ENCODE results near the gene H2AZ2. TPM values are rescaled to one million over a fixed set of nuclear protein-coding genes. Genes with fewer than 3 reads are reported as not detected.

The H2AZ2 gene
- total RNA-seq, 4 donors from 2014 or later: 62.8 to 83.8 (median 70.1) TPM

DNA sequence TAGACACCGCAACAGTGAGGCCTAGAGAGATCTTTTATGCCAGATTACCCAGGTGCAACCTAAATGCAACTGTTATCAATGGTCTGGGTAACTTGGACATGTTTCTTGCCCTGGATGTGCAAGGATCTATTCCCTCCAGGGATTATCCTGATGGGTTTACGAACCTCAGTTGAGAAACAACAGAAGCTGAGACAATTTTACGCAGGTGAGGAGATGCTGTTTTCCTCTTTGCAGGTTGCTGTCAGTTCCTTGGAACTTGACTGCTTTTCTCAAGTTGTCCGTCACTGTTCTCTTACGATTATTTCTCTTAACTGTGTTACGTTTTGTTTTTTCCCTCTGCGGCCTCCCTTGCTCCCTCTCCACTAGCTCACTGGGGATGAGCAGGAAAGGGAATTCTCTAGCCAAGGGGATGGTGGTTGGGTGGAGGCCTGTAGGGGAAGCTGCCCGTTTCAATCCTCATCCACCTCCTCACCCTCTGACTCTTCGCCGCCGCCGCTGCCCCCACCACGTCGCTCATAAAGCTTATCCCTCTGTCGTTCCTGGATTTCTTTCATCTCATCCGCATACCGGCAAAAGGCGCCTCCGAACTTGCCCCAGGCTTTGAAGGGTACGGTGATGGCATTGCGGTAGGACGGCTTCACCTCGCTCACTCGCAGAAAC, 36.2 kb upstream of the H2AZ2 start:
- 14% methylated on average over 24 of the region's 24 CpGs for WGBS, 2 donors
- H3K4me3 ChIP-seq (ENCODE audit: low read depth, poor library complexity, severe bottlenecking): peak overlapping the region; percentile 70
- no peak for DNase-seq (ENCODE audit: low spot score in 2 of 2)
- intact Hi-C loops (cut with DNase I; ENCODE audit: low total_unique reads): no loop called here
- no peak for TF ChIP-seq POLR2A (IDR thresholded peaks at IDR 0.05)
- TF ChIP-seq, protein P1, sequence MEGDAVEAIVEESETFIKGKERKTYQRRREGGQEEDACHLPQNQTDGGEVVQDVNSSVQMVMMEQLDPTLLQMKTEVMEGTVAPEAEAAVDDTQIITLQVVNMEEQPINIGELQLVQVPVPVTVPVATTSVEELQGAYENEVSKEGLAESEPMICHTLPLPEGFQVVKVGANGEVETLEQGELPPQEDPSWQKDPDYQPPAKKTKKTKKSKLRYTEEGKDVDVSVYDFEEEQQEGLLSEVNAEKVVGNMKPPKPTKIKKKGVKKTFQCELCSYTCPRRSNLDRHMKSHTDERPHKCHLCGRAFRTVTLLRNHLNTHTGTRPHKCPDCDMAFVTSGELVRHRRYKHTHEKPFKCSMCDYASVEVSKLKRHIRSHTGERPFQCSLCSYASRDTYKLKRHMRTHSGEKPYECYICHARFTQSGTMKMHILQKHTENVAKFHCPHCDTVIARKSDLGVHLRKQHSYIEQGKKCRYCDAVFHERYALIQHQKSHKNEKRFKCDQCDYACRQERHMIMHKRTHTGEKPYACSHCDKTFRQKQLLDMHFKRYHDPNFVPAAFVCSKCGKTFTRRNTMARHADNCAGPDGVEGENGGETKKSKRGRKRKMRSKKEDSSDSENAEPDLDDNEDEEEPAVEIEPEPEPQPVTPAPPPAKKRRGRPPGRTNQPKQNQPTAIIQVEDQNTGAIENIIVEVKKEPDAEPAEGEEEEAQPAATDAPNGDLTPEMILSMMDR (IDR thresholded peaks at IDR 0.05): no peak

DNA sequence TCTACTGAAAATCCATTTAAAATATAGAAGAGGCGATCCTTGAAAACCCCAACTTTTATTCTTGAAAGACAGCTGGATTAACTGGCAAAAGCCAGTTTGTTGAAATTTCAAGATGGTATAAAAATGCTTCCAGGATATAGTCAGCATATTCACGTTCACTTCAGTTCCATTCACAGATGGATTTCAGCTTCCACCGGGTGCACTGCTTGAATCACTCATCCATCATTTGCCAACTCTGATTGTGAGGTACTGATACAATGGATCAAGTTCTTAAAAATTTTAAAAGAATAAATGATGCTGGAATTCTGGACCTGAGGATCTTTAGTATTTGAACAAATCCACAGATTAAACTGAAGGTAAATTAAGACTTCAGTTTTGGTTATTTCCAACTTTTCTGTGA, 35.0 kb upstream of the H2AZ2 start:
- DNase-seq (ENCODE audit: low spot score in 2 of 2): no peak
- TF ChIP-seq POLR2A (IDR thresholded peaks at IDR 0.05): no peak
- TF ChIP-seq, protein P1 (IDR thresholded peaks at IDR 0.05): no peak
- H3K4me3 ChIP-seq (ENCODE audit: low read depth, poor library complexity, severe bottlenecking): no peak overlapping the region
- intact Hi-C loops (cut with DNase I; ENCODE audit: low total_unique reads): no loop called here
- WGBS, 2 donors: 41 to 49% methylated on average over 3 of the region's 3 CpGs

DNA sequence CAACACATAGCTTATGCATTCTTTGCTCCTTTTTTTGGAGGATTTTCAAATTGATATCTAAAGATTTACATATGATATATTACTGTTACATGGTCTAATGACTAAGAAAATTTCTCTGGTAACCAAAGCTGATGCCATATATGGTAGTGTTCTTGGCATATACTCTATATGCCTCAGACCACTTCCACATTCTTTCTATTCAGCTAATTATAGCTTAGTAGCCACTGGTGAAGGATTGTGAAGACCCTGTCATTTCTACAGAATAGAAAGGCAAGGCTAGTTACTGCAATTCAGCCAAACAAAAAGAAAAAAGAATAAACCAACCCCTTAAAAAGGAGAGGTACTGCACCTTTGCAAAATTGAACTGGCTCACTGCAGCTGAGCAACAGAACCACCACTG, 33.7 kb upstream of the H2AZ2 start:
- H3K4me3 ChIP-seq (ENCODE audit: low read depth, poor library complexity, severe bottlenecking): no peak overlapping the region
- DNase-seq (ENCODE audit: low spot score in 2 of 2): no peak
- TF ChIP-seq, protein P1 (IDR thresholded peaks at IDR 0.05): no peak
- TF ChIP-seq POLR2A (IDR thresholded peaks at IDR 0.05): no peak
- intact Hi-C loops (cut with DNase I; ENCODE audit: low total_unique reads): no loop called here

DNA sequence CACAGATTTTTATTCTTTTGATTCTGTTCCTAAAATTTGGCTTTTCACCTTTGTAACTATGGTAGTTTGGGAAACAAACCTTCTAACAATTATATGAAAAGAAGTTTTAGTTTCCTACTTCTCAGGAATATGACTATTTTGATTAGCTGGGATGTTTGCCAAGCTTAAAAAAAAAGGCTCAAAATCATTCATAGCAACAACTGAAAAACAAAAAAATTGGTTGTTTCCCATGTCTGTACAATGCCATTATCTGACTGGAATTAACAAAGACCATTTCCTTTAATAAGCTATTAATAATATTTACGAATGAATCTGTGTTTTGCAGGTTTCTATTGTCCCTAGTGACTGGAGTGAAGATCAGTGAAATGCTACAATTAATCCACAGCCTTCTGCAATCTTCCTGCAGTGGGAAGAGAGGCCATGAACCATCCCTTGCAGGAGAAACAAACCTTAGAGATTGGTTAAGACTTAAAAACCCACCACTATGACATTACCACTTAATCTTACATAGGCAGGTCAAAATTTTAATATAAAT, 33.2 kb upstream of the H2AZ2 start:
- WGBS, 2 donors: 16 to 25% methylated on average over 1 of the region's 1 CpG
- no peak for DNase-seq (ENCODE audit: low spot score in 2 of 2)
- TF ChIP-seq, protein P1 (IDR thresholded peaks at IDR 0.05): no peak
- TF ChIP-seq POLR2A (IDR thresholded peaks at IDR 0.05): no peak
- no peak overlapping the region for H3K4me3 ChIP-seq (ENCODE audit: low read depth, poor library complexity, severe bottlenecking)
- intact Hi-C loops (cut with DNase I; ENCODE audit: low total_unique reads): no loop called here

DNA sequence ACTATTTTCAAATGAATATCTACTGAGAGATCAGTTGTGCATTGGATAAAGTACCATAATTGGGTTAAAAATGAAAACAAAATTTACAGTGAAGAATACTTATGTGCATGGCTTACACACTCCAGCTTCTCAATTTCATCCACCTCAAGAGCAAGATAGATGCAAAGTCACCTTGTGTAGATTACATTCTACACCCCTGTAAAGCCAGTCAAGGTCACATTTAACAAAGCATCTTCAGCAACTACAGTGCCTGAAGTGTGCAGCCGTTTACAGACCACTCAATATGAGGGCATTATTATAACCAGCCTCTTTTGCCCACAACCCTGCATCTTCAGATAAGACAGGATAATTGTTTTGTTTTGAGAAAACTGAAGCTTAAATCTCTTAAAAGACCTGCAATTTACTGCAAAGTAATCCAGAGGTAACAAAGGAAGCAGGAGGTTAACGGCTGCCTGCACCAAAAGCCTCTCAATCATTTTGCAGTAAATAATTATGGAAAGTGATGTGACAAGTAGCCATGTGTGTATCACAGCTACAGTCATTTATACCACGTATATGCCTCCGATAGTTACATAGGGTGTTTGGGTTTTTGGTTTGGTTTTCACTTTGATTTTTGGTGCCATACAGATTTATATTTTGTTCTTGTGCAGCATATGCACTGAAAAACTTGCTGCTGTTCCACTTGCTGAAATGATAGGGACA, 32.6 kb upstream of the H2AZ2 start:
- intact Hi-C loops (cut with DNase I; ENCODE audit: low total_unique reads): no loop called here
- 39 to 41% methylated on average over 4 of the region's 4 CpGs for WGBS, 2 donors
- no peak for DNase-seq (ENCODE audit: low spot score in 2 of 2)
- TF ChIP-seq, protein P1 (IDR thresholded peaks at IDR 0.05): no peak
- no peak for TF ChIP-seq POLR2A (IDR thresholded peaks at IDR 0.05)
- no peak overlapping the region for H3K4me3 ChIP-seq (ENCODE audit: low read depth, poor library complexity, severe bottlenecking)

Measured in lower leg skin (tissue), 4 donors.